ENCODE results near the gene NEDD8. TPM values are rescaled to one million over a fixed set of nuclear protein-coding genes. Genes with fewer than 3 reads are reported as not detected.

Gene NEDD8
- total and polyA plus RNA-seq, 2 of the 4 experiments (the other 2 are of a cell fraction), result 167 to 375 TPM

DNA sequence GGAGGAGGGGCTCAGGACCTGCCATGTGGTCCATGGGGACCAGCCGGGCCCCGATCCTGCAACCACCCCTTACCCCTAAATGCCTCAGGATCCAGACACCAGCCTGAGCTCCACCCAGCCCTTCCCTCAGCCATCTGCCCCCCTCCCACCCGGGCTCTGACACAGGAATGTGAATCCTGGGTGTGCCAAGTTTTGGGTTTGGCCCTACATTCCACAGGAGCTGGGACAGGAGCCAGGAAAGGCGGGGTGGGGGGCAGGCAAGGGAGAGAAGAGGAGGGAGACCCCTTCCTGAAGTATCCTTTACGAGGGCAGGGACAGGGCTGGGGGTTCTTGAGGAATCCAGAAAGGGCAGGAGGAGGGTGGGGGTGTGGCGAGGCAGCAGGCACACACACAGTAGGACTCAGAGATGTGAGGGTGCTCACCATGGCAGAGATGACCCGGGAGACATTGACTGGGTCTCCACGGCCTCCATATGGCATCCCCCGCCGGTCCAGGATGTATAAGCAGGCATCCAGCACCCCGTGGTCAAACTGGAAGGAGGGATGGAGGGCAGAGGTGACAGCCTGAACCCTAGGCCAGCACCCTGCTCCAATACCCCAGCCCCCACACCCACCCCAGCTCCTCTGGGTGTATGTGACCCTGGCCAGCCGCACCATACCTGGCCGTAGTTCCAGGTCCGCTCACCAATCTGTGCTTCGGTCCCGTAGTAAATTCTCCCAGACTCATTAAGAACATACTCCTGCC, 27.3 kb upstream of the NEDD8 start:
- peaks cover 2% of the 10 kb centered on the region; the same call in 1 of the 2 replicates for H3K36me3 ChIP-seq (ENCODE audit: control insufficient read depth, insufficient read depth, low read length)
- peaks cover 0 to 2% of the 10 kb centered on the region in 2 experiments; a peak in 1 of 4 replicates for H3K79me1 ChIP-seq (ENCODE audit: low read depth in 1 of 2, low read length in 2 of 2)
- ChIA-PET POLR2A (ENCODE audit: unreplicated experiment) (no interaction called here), CTCF (no interaction called here)
- peak overlapping the region; percentile 65 to 67; a peak in 2 of 4 replicates for H4K8ac ChIP-seq (ENCODE audit: low read depth in 2 of 2, low read length in 2 of 2)
- H3K4me3 ChIP-seq (ENCODE audit: insufficient read depth, low read depth, low read length), result no peak overlapping the region
- peak overlapping the region; percentile 79 for H4K91ac ChIP-seq (ENCODE audit: insufficient read depth, low read depth, low read length)
- 100% methylated on average over 5 of the region's 16 CpGs; no CpG with 5 or more reads in 1 of the 2 experiments for WGBS, 2 experiments (ENCODE audit: extremely low coverage in 2 of 2, insufficient read length in 1 of 2)
- peak overlapping the region; percentile 67; the same call in 1 of the 2 replicates for H2BK20ac ChIP-seq (ENCODE audit: low read depth, low read length)
- no TSS peak for BruUV-seq (replicated peaks)
- peak overlapping the region; percentile 84; the same call in 1 of the 2 replicates for H2AK5ac ChIP-seq (ENCODE audit: low read depth, low read length)
- H2AFZ ChIP-seq (replicated peaks; ENCODE audit: low read length, poor library complexity), result peak overlapping the region; percentile 82
- peak overlapping the region; percentile 96 for H2AK9ac ChIP-seq (replicated peaks; ENCODE audit: low read depth, low read length, poor library complexity)
- peak overlapping the region; percentile 68; the same call in 1 of the 3 replicates for H2BK15ac ChIP-seq (ENCODE audit: low read depth, low read length)
- TF ChIP-seq BHLHE40 (IDR thresholded peaks at IDR 0.05; ENCODE audit: low read depth, low read length), result no peak
- peak; percentile 71; the same call in 1 of the 2 replicates for TF ChIP-seq MAZ (IDR thresholded peaks at IDR 0.05; ENCODE audit: borderline replicate concordance, low read depth, low read length)
- H3K56ac ChIP-seq (ENCODE audit: extremely low read depth, insufficient read depth, low read length), result no peak overlapping the region
- no peak for DNase-seq
- peak overlapping the region; percentile 60; the same call in 1 of the 2 replicates for H3K4ac ChIP-seq (ENCODE audit: low read depth, low read length)
- no peaks in the 10 kb centered on the region for H3K9me3 ChIP-seq (ENCODE audit: control insufficient read depth, insufficient read depth, low read length)
- H2BK5ac ChIP-seq (ENCODE audit: low read depth, low read length, poor library complexity, severe bottlenecking), result no peak overlapping the region
- H3K27me3 ChIP-seq (ENCODE audit: control insufficient read depth, insufficient read depth, low read length), result no peaks in the 10 kb centered on the region
- H3K4me2 ChIP-seq (ENCODE audit: low read depth, low read length), result no peak overlapping the region
- ATAC-seq (ENCODE audit: low read depth), result peak; percentile 73
- dilution Hi-C loops (cut with HindIII; ENCODE audit: low sequenced_read_pairs, unreplicated experiment), result no loop called here
- H3K18ac ChIP-seq (ENCODE audit: low read depth, low read length), result no peak overlapping the region
- no peak overlapping the region for H3K27ac ChIP-seq (ENCODE audit: insufficient read depth, low read length)
- H3K9me1 ChIP-seq (ENCODE audit: insufficient read depth, low read length), result peaks cover 16% of the 10 kb centered on the region; the same call in 1 of the 2 replicates
- no peak overlapping the region for H3K9ac ChIP-seq (ENCODE audit: low read depth, low read length)
- no peak overlapping the region for H4K5ac ChIP-seq (ENCODE audit: low read depth, low read length)
- intact Hi-C loops (cut with micrococcal nuclease), result no loop called here
- peaks cover 8% of the 10 kb centered on the region for H3K4me1 ChIP-seq (ENCODE audit: control insufficient read depth, insufficient read depth, low read length)
- H3K23ac ChIP-seq (ENCODE audit: low read depth, low read length), result no peak overlapping the region; the same call in none of the 2 replicates
- no peak overlapping the region for H3K14ac ChIP-seq (replicated peaks; ENCODE audit: low read depth, low read length)
- H2BK120ac ChIP-seq (ENCODE audit: low read depth, low read length), result peak overlapping the region; percentile 79
- in situ Hi-C loops (cut with MboI; ENCODE audit: low sequenced_read_pairs), result no loop called here
- H4K20me1 ChIP-seq (ENCODE audit: insufficient read depth, low read length), result no peaks in the 10 kb centered on the region

Measured in IMR-90 (cell line).